Left lobe of liver (tissue), 2 donors: ENCODE results near the gene IQCB1. TPM values are rescaled to one million over a fixed set of nuclear protein-coding genes. Genes with fewer than 3 reads are reported as not detected.
"Not testable (repeated sequence)": the region's sequence is repeated elsewhere in the genome, so short reads cannot be mapped to it uniquely, and the experiment has no call there.

ENCODE experiments used
- ATAC-seq: fragments of 200-7000 bp; cut with Tn5 transposase; one replicate; pipeline ENCODE4 v1.9.1; 2020; ENCODE audit warnings: mild to moderate bottlenecking, moderate library complexity
- DNase-seq: peaks from one replicate; pipeline ENCODE4 v3.0.0-alpha.2; 2020; ENCODE audit warnings: low spot score
- total RNA-seq: library from RNA; stranded (reverse); gene quantifications from one replicate; pipeline ENCODE4 v1.2.1, GENCODE V29; 2021
- donor health status: DM: no; HTN: no; CAD: no; lungs with moderate emphysema.
- donor health status: DM: no; HTN: yes; CAD: no.

The IQCB1 gene
- total RNA-seq, 1 donor from 2014 or later = 3.9 TPM

- ATAC-seq (peak; percentile 92), DNase-seq (peak; percentile 95)
Measured at GRCh38 chr3:121749276-121750086, 85.4 kb downstream of the IQCB1 start, which contains the start of gene GOLGB1. GOLGB1 (minus strand) TSS chr3:121749741; CDS start chr3:121730971, 18,770 bp downstream.

- ATAC-seq (peak; percentile 81), DNase-seq (peak; percentile 87)
Measured at GRCh38 chr3:121748680-121749275, 86.1 kb downstream of the IQCB1 start.

- ATAC-seq (no peak), DNase-seq (no peak)
Measured at GRCh38 chr3:121747976-121748375, 86.9 kb downstream of the IQCB1 start.

GRCh38 chr3:121743106-121743505, 91.8 kb downstream of the IQCB1 start:
- not testable (repeated sequence) for DNase-seq, ATAC-seq

- DNase-seq (no peak), ATAC-seq (no peak)
Measured at GRCh38 chr3:121740896-121741295, 94.0 kb downstream of the IQCB1 start.

GRCh38 chr3:121739902-121740301, 95.0 kb downstream of the IQCB1 start:
- no peak for ATAC-seq
- no peak for DNase-seq

- DNase-seq (no peak), ATAC-seq (no peak)
Measured at GRCh38 chr3:121737644-121738043, 97.2 kb downstream of the IQCB1 start.

- DNase-seq = no peak
- ATAC-seq = no peak
Measured at GRCh38 chr3:121736112-121736511, 98.7 kb downstream of the IQCB1 start.

GRCh38 chr3:121735047-121735696, 99.7 kb downstream of the IQCB1 start:
- no peak for DNase-seq
- no peak for ATAC-seq

GRCh38 chr3:121730940-121731687, 103.7 kb downstream of the IQCB1 start:
- DNase-seq = no peak
- no peak for ATAC-seq

- DNase-seq (no peak), ATAC-seq (no peak)
Measured at GRCh38 chr3:121724130-121724529, 110.7 kb downstream of the IQCB1 start.

- DNase-seq = no peak
- ATAC-seq = no peak
Measured at GRCh38 chr3:121723485-121723884, 111.4 kb downstream of the IQCB1 start.

GRCh38 chr3:121722411-121722810, 112.4 kb downstream of the IQCB1 start:
- ATAC-seq (no peak), DNase-seq (no peak)

GRCh38 chr3:121720163-121720562, 114.7 kb downstream of the IQCB1 start:
- ATAC-seq = no peak
- no peak for DNase-seq

Other genes starting within 250 kb of the IQCB1 start
- gene FBXO40, start 241.7 kb downstream of the IQCB1 start, total RNA-seq = 0.03 TPM
- 15.4 TPM for gene HCLS1, start 174.2 kb downstream of the IQCB1 start, total RNA-seq
- 26.1 TPM for gene GOLGB1, start 85.3 kb downstream of the IQCB1 start, total RNA-seq
- gene EAF2, start 149 bp upstream of the IQCB1 start, total RNA-seq = 2.2 TPM
- 1.5 TPM for gene SLC15A2, start 59.3 kb upstream of the IQCB1 start, total RNA-seq
- 0.15 TPM for gene ILDR1, start 187.2 kb upstream of the IQCB1 start, total RNA-seq
- gene CD86, start 220.3 kb upstream of the IQCB1 start, total RNA-seq = 1.4 TPM